ENCODE measurements around the gene ARHGAP15.

Gene ARHGAP15

DNA sequence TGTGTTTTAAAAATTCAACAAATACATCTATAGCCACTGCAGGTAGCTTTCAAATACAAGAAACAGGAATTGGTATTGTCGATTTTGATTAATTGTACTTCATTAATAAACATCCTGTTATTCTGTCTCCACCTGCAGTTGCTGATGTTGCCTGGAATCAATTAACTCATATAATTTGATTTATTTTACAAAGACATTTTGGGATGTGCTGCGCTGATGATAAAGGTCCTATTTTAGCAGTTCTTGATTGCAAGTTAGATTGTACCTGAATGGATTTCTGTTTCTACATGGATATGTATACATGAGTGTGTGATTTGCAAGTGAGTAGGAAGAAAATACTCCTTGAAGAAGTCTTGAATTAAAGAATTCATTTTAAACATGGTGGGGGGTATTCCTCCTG lies 605.3 kb downstream of the ARHGAP15 start:
- H3K4me3 ChIP-seq (replicated peaks in 1 of 2; ENCODE audit: low read depth in 2 of 2, low read length in 2 of 2): no peak overlapping the region
- TF ChIP-seq, protein P1, sequence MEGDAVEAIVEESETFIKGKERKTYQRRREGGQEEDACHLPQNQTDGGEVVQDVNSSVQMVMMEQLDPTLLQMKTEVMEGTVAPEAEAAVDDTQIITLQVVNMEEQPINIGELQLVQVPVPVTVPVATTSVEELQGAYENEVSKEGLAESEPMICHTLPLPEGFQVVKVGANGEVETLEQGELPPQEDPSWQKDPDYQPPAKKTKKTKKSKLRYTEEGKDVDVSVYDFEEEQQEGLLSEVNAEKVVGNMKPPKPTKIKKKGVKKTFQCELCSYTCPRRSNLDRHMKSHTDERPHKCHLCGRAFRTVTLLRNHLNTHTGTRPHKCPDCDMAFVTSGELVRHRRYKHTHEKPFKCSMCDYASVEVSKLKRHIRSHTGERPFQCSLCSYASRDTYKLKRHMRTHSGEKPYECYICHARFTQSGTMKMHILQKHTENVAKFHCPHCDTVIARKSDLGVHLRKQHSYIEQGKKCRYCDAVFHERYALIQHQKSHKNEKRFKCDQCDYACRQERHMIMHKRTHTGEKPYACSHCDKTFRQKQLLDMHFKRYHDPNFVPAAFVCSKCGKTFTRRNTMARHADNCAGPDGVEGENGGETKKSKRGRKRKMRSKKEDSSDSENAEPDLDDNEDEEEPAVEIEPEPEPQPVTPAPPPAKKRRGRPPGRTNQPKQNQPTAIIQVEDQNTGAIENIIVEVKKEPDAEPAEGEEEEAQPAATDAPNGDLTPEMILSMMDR (IDR thresholded peaks at IDR 0.05; ENCODE audit: low read depth, low read length): no peak

DNA sequence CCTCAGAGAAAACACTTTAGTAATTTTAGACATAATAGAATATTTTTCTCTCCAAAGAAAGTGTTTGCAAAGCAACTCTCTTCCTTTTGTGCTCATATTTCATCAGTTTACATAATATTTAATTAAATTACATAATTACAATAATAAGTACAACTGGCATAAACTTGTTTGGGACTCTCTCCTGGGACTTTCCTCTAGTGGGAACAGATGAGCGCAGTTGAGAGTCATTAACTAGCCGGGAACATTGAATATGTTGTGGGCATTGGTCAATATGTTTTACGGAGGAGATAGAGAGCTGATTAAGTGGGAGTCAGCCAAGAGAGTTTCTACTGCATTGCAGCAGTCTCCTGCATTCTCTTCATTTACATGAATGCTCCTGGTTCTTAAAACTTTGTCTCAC lies 607.7 kb downstream of the ARHGAP15 start:
- TF ChIP-seq, protein P1 (IDR thresholded peaks at IDR 0.05; ENCODE audit: low read depth, low read length): no peak
- H3K4me3 ChIP-seq (replicated peaks in 1 of 2; ENCODE audit: low read depth in 2 of 2, low read length in 2 of 2): no peak overlapping the region
- no peak for DNase-seq (ENCODE audit: low read depth in 2 of 2)

More for the DNA sequence above, 605.3 kb downstream of the ARHGAP15 start:
- no peak for DNase-seq (ENCODE audit: low read depth in 2 of 2)

DNA sequence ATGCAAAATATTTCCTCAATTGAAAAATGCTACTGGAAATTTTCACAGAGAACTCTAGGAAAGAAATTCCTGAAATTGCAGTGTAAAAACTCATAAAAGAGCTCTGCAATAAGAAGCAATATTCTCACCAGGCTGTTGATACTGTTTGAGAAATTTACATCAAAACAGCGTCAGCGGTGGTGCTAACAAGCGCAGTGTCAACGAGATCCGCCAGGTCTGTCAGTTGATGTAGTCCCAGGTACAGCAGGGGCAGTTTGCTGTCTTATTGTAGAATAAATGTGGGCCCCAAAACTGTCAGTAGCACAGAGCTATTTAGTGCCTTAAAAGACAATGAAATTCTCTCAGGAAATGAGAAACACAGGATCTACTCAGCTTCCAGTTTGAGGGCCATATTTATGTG lies 611.2 kb downstream of the ARHGAP15 start:
- no peak for DNase-seq (ENCODE audit: low read depth in 2 of 2)
- no peak overlapping the region for H3K4me3 ChIP-seq (replicated peaks in 1 of 2; ENCODE audit: low read depth in 2 of 2, low read length in 2 of 2)
- TF ChIP-seq, protein P1 (IDR thresholded peaks at IDR 0.05; ENCODE audit: low read depth, low read length): no peak

DNA sequence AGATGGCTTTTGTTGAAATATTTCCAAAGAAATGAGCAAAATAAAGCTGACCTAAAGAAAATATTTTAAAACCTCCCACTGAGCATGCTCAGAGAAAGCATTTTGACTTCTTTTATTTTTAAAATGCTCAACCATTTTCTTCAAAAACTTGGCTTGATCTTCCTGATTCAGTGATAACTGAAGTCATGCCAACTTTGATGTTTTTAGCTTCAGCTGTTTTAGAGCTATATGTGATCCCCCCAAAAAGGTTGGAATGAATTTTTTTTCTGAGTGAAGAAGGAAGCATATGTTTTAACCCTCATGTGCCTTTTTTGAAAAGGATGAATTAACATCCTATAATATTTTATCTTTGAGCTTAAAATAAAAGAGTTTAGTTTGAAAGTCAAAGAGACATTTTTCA lies 612.0 kb downstream of the ARHGAP15 start:
- DNase-seq (ENCODE audit: low read depth in 2 of 2): no peak
- no peak overlapping the region for H3K4me3 ChIP-seq (replicated peaks in 1 of 2; ENCODE audit: low read depth in 2 of 2, low read length in 2 of 2)
- TF ChIP-seq, protein P1 (IDR thresholded peaks at IDR 0.05; ENCODE audit: low read depth, low read length): no peak

DNA sequence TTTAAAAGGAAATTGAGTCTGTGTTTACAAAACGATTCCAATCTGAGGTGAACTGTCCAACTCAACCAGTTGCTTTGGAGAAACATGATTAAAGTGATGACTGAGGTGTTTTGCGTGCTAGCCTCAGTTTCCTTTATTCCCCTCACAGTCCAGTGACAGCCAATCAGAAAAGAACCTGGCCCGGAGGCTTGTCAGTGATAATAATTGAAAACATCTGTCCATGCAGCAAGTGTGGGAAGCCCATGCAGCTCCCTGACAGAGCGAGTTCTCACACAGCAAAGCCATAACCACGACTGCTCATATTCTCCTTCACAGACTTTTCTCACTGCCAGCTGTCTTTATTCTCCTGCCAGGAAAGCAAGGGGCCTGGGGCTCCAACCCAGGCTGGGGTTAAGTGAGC lies 613.4 kb downstream of the ARHGAP15 start:
- TF ChIP-seq, protein P1 (IDR thresholded peaks at IDR 0.05; ENCODE audit: low read depth, low read length): no peak
- no peak for DNase-seq (ENCODE audit: low read depth in 2 of 2)
- no peak overlapping the region for H3K4me3 ChIP-seq (replicated peaks in 1 of 2; ENCODE audit: low read depth in 2 of 2, low read length in 2 of 2)

DNA sequence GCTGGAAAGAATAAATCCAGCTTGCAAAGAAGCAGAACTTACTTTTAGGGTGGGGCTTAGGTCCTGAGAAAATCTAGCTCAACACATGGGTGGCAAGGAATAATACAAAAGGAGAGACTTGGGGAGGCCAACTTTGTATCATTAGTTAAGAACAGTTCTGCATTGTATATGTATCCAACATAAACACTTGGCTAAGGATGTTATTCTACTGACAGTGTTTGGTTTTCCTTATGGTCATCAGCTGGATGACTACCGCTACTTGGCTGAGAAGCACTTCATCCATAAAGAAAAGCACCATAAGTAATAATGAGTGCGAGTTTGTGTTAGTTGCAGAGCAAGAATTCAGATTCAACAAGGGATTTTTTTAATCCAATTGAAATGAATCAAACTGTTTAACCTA lies 614.9 kb downstream of the ARHGAP15 start:
- TF ChIP-seq, protein P1 (IDR thresholded peaks at IDR 0.05; ENCODE audit: low read depth, low read length): no peak
- H3K4me3 ChIP-seq (replicated peaks in 1 of 2; ENCODE audit: low read depth in 2 of 2, low read length in 2 of 2): no peak overlapping the region
- DNase-seq (ENCODE audit: low read depth in 2 of 2): no peak

DNA sequence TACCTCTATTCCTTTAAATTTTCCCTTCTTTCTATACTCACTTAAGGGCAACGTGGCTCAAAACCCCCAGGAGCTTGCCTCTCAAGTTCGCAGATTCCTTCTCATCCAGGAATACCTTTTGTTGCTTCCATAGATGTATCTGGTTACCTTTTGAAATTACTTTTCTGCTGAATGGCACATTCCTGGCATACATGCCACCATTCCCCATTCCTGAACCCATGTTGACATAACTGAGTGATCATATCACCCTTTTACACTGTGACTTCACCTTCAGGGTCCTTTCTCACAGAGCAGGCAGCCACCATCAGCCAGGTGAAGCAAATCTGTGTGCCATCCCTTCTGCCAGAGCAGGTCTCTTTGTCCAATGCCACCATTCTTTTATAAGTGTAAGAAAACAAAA lies 615.8 kb downstream of the ARHGAP15 start:
- DNase-seq (ENCODE audit: low read depth in 2 of 2): no peak
- TF ChIP-seq, protein P1 (IDR thresholded peaks at IDR 0.05; ENCODE audit: low read depth, low read length): no peak
- no peak overlapping the region for H3K4me3 ChIP-seq (replicated peaks in 1 of 2; ENCODE audit: low read depth in 2 of 2, low read length in 2 of 2)

Measured in cardiac fibroblast (primary cell).